ENCODE results near the gene LRRC74B.

LRRC74B gene

DNA sequence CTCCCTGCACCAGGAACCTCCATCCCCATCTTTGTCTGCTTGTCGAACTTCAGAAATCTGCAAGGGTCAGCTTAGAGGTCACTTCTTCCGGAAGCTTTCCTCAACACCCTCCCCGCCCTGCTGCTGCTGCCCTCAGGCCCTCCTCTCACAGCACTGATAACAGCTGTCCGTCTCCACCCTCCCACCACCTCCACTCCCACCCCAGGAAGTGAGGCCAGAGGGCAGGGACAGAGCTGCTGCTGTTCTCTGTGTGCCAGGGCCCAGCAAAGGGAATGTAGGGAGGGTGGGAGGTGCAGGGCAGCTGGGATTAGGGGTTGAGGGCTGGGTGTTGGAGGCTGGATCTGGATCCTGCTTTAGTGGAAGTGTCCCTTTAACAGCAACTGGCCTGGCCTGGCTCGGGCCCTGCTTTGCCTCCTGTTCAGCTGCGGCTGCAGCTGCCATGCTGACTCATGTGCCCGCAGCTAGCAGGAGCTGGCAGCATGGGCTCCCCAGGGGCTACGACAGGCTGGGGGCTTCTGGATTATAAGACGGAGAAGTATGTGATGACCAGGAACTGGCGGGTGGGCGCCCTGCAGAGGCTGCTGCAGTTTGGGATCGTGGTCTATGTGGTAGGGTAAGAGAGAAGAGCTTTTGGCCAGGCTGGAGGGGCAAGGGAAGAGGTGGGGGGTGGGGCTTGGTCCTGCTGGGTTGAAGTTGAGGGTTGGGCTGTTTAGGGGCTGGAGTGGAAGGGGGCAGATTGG, 30.9 kb upstream of the LRRC74B start, which contains the start of gene P2RX6:
TSS of gene P2RX6 (plus strand) at position 440 of the 740 bp plus-strand sequence. CDS start at position 450, 10 bp downstream.
- no peak for DNase-seq

- DNase-seq: no peak
Observed at GRCh38 chr22:21015466-21016006, 30.2 kb upstream of the LRRC74B start.

GRCh38 chr22:21016644-21017420, 28.9 kb upstream of the LRRC74B start:
- DNase-seq: no peak

DNA sequence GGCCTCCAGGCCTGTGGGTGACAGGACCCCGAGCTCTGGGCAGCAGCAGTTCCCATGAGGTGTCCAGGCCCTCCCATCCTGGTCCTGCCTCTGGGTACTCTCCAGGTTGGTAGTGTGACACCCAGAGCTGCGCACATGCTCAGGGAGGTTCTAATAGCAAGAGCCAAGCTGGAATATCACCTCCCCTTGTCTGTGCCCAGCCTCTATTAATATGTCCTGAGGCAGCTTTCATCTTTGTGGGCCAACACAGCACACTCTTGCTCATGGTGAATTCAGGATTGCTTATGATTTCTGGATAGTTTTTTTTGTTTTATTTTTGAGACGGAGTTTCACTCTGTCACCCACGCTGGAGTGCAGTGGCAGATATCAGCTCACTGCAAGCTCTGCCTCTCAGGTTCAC, 27.4 kb upstream of the LRRC74B start:
- DNase-seq: no peak

GRCh38 chr22:21020802-21021429, 24.8 kb upstream of the LRRC74B start:
- DNase-seq: no peak

- DNase-seq: no peak
Observed at GRCh38 chr22:21022507-21022906, 23.2 kb upstream of the LRRC74B start.

GRCh38 chr22:21022955-21023614, 22.7 kb upstream of the LRRC74B start:
- no peak for DNase-seq

- DNase-seq: no peak
Observed at GRCh38 chr22:21025266-21025665, 20.5 kb upstream of the LRRC74B start.

- no peak for DNase-seq
Observed at GRCh38 chr22:21025763-21026755, 19.7 kb upstream of the LRRC74B start.

DNA sequence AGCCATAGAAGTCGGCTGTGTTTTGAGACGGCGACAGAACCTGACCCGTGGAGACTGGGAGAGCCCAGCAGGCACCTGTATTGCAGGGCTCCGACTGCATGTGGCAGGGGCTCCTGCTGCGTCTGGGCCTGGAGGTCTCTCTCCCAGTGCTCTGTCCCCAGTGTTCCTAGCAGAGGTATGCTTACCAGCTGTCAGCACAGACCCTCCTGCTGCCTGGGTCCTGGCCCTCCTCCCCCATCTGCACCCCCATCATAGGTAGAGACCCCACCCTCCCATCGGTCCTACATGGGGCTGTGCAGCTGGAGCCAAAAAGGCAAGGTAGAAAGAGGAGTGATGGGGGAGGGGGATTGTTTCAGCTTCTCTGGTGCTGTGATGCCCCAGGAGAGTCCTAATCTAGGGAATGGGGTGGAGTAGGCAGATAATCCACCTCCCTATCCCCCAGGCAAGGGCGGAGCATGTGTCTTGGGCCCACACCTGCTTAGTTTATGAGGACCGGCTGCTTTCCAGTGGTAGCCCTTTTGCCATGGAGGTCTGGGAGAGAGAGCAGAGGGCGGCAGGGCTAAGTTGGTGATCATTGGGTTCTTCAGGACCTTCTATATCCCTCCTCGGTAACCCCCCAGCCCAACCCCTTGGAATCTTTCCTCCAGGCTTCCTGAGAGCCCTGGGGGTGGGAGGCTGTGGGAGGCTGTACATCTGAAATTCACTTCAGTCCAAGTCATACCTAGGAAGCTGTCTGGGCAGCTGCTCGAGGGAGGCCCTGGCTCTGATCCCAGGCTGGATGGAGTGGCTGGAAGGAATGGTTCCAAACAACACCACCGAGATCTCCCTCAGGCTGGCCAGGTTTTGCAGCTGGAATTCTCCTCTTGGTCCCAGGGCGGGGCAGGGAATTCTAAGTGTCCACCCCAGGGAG, 18.7 kb upstream of the LRRC74B start:
- no peak for DNase-seq

- DNase-seq: no peak
Observed at GRCh38 chr22:21028277-21029251, 17.2 kb upstream of the LRRC74B start.

- no peak for DNase-seq
Observed at GRCh38 chr22:21029486-21030025, 16.2 kb upstream of the LRRC74B start.

GRCh38 chr22:21030032-21030431, 15.7 kb upstream of the LRRC74B start:
- DNase-seq: no peak

DNA sequence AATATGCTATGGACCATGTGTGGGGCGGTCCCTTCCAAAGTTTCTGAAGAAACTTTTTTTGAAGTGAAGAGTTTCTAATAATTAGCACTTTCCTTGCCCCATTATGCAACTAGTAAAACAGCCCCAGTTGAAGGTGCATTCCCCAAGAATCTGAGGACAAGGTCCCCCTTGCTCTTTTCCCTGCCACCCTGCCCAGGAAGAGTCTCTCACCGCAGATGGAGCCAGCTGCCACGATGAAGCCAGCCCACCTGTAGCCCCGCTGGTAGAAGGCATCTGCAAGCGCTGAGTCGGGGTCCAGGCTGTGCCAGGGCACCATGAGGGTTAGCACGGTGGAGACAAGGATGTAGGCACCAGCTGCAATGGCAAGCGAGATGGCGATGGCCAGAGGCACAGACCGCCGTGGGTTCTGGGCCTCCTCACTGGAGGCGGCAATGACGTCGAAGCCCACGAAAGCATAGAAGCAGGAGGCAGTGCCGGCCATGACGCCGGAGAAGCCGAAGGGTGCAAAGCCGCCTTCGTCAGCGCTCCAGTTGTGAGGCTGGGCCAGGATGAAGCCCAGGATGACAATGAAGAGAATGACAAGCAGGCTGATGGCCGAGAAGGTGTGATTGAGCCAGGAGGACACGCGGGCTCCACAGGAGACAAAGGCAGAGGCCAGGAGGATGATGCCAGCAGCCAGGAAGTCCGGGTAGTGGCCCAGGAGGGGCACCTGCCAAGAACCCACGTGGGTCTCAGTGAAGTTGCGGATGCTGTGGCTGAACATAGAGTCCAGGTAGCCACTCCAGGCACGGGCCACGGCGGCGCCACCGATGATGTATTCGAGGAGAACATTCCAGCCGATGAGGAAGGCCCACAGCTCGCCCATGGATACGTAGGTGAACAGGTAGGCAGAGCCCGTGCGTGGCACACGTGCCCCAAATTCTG, 14.9 kb upstream of the LRRC74B start:
- DNase-seq: no peak

DNA sequence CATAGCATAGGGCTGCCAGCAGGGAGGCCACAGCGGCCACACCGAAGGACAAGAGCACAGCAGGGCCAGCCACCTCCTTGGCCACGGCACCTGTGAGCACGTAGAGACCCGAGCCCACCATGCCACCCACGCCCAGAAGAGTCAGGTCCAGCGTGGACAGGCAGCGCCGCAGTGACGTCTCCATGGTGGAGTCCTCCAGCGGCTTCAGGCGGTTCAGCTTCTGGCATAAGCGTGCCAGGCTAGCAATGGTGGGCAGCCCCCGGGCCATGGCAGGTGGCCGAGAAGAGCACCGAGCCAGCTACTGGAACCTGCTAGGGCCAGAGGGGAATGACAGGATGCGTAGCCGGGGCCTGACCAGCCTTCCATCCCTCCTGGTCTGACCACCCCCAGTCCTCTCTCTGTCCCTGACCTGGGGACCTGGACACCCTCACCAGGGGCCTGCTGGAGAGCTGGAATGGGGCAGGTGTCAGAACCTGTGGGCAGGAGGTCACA, 14.2 kb upstream of the LRRC74B start:
- DNase-seq: no peak

DNA sequence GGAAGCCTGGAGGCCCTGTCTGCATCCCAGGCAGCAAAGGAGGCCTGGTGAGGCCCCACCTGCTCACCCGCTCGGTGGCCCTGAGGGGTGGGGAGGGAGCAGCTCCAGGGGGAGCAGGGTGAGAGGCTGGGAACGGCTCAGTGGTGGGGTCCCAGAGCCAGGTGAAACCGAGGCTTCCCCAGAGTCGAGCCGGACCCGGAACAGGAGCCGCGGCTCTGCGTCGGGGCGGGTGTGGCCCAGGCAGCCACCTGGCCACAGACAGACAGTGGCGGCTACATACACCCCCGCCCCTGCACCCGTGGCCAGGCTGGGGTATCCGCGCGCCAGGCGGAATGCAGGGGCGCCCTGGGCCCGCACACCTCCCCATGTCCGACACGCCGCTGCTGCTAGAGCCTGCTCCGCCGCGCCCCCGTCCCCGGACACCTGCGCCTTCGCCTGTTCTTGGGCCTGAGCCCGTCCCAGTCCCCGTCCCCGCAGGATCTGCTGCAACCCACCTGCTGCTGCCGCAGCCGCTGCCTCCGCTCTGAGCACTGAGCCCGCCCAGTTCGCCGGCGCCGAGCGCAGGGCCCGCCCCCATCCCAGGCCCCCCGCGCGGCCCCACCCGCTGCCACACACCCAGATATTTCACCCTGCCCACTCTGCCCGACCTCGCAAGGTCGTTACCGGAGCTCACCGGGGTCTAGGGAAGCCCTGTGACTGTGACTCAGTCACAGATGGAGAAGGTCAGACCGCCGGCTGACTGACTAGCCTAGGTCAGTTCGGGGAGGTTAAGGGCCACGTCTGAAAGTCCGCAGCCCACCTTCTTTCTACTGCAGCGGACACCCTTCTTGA, 13.5 kb upstream of the LRRC74B start, which contains the start of gene SLC7A4:
TSS of gene SLC7A4 (minus strand) at position 525 of the 831 bp plus-strand sequence. CDS start 749 bp downstream, outside the sequence.
- DNase-seq: no peak

All from activated effector memory CD4-positive, alpha-beta T cell treated with Interleukin-2 at 50 U/mL for 16 hours (primary cell).